Amniotic epithelial cell (primary cell): Measurements from ENCODE around the gene DMD.

Experiments used
- DNase-seq: peaks from one replicate; pipeline ENCODE4 v3.0.0-alpha.2; 2010; ENCODE audit warnings: low read depth

The DMD gene

DNA sequence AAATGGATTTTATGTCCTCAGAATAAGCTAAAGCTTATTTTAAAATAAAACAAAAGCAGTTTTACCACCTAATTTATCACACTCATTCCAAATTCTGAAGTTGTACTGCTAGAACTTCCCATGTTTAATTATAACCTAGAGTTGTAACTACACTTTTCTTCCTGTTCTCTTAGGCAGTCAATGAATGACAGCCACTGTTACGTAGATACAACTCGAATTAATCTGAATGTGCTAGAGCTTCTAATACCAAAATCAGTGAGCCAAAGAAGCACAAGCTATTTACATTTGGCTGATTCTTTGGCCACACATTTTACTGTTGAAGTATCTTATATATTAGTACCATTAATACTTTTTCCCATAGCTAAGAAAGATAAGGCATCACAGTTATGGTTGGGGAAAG, 2040.6 kb downstream of the DMD start:
- no peak for DNase-seq

DNA sequence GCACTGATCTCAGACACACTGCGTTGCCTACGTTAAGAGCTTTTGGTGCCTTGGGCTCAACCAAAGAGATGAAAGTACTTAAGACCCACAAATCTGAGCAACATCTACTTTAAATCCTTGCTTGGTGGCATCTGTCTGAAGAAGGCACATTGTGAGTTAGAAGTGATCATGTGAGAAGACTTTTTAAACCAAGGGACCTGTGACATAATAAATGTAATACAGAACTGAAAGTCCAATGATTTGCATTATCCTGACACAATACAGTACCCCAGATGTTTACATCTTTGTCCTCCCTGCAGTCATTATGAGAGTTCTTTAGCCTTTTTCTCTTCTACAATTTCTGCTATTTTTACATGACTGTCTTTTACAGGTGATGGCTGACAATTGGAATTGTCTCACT, 2042.8 kb downstream of the DMD start:
- DNase-seq, result no peak

DNA sequence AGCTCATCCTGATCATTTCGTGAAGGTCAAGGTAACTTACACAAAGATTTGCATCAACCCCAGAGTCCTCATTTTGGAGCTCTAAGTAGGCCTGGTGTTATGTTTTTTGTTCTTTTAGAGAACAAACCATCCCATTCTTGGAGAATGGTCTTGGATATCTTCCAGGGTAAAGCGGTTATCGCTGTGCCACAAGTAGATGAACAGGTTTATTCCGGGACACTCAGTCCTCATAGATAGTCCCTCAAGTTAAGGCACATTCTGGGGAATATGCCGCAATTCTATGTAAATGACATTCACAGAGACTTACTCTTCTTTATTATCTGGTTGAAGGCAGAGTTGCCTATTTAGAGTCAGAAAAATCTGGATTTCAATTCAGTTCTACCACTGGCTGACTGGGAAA, 2044.5 kb downstream of the DMD start:
- DNase-seq, result no peak

DNA sequence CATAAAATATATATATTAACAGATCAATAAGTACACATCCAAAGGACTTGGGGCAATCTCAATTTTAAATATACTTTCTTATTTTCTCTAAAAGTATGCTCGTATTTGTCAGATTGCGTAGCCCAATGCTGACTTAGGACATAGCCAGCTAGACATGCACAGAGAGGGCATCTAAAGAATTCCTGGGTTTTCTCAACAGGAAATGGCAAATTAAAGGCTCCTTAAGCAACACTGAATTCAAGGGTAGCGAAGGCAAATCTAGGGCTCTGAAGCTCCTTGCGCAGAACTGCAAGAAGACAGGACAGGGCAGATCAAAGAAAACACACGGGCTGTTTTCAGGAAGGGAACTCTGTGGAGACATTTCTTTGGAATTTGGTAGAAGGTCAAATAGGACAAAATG, 2044.9 kb downstream of the DMD start:
- DNase-seq, result peak; percentile 82

DNA sequence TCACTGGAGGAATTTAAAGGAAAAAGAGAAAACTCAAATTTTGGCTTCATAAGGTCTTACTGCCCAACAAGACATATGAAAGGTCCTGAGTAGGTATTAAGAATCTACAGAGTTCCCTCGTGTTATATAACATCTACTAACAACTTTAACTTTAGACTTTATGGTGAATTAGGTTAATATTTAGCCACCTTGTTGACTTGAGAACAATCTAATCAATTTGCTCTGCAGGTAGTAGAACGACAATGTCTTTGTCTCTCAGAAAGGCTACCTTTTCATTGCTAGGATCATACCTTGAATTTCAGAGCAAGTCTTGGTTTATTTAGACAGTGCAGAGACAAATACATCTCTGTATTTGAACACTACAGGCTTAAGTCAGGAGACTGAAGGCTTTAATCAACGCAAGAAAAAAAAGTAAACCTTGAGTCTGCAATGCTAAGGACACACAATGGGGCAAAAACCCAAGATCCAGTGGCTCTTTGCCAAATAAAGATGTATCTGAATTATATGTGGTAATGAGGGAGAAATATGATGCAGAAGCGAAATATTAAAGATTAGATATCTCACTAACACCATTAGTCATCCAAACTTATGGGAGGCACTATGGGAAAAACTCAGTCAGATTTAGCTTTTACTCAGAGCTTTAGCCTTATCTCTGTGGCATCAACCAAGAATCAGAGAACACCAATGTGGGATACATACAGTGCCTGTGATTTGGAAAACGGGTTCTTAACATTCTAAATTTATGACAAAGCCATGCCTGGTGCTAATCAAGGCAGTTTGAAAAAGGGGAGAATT, 2045.9 kb downstream of the DMD start:
- DNase-seq, result peak; percentile 94

DNA sequence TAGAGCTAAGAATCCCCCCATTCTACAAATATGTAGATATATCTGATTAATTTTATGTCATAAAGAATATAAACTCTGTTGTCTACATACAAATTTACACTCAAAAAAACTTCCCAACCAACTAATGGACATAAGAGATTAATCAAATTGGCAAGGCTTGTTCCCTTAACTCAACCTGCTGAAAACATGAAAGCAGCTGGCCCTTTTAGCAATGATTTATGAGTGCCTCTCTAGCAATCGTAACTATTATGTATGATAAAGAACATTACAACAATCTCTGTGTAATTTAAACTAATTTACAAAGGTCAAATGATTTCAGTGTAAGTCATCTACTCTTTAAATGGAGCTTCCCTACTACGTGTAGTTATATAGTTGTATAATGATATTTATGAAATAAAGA, 2056.4 kb downstream of the DMD start:
- DNase-seq, result no peak

DNA sequence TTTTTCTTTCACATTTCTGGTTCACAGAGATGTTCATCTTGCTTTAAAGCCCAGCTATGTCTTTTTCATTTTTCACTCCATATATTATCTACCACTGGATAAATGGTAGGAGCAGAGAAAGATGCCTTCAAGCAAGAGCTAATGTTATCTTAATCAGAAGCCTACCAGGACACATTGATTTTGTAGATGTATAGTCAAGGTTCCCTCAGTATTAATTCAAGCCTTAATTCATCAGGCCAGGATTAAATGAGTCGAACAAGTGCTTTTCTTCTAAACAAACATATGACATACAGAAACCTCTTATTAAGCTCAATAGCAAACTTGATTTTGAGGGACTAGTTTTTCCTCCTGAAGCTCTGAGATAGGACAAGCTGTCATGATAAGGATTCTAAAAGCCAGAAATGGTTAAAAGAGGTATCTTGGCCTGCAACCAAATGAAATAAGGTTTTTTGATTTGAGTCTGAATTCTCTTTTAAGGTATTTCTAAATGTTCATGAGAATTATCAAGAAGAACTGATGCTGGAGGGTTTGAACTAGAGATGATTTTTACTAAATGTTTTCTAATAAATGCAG, 2057.8 kb downstream of the DMD start:
- DNase-seq, result no peak

DNA sequence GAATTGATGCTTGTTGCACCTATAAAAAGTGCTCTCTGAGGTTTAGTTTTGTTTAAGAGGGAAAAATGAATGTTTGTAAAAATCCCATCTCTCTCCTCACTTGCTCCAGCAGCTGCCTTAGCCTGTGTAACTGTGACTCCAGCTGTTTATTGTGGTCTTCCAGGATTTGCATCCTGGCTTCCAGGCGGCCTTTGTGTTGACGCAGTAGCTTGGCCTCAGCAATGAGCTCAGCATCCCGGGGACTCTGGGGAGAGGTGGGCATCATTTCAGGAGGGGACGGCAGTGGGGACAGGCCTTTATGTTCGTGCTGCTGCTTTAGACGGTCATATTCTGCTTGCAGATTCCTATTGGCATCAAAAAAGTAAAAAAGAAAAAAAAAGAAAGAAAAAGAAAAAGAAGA, 2064.2 kb downstream of the DMD start:
- DNase-seq, result no peak

DNA sequence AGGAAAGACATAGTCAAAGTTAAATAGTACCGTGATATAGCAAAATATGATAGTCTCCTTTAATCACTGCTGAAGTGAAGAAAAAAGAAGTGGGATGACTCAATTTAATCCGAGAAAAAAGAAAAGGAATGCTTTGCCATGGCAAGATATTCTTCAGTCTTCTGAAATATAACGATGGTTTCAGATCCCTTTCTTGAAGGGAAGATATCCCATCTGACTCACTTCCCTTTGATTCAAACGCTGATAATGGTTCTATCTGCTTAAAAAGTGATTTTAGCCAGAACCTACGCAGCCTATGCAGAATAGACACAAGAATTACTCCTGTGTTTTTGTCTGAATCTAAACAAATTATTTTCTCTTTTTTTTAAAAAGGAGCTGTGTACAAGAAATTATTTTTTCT, 2071.4 kb downstream of the DMD start:
- DNase-seq, result peak; percentile 62

DNA sequence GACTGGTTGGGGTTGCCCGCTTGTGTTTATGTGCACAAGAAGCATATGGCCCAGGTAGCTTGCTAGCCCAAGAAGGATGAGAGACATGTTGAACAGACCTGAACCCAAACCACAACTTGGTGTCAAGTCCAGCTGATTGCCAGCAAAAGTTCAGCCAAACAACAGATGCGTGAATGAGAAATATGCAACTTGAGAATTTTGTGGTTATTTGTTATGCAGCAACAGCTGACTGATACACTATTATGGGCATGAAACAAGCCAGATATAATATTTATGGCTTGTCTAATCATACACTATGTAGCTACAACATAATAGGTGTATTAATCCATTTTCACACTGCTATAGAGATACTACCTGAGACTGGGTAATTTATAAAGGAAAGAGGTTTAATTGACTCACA, 2073.2 kb downstream of the DMD start:
- DNase-seq, result no peak

DNA sequence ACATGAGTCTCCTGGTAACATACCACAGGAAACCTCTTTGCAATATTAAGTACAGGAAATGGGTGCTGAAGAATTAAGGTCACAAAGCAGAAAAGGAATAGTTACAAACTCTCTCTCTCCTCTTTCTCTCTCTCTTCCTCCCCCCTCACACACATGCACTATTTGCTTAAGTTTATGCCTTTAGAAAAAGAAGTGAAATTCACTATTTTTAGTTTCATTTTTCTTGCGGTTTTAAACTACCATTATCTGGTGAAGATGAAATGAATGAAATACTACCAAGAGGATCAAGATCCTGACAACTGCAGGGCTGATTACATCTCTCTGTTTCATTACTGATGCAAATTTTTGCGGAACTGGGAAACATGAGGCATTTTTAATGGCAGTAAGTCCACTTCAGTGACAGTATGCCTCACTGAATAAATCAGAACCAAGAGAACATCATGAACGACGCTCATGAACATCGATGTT, 2075.2 kb downstream of the DMD start:
- no peak for DNase-seq

DNA sequence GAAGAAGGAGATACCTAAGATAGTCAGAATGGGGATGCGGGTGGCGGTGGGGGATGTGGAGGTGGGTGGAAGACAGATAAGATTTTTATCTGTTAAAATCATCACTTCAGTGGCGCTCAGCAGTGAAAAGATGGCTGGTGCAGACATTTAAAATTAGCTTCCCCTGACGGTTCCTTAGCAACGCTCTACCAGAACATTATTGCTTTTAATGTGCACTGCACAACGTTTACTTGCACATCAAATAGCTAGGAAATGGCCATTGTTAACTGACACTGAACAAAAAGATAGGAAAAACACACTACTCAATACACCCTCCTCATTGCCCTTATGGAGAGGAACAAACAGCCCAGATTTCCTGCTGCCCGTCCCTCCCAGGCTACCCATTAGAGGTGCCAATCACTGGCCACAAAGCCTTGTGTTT, 2078.5 kb downstream of the DMD start:
- no peak for DNase-seq

DNA sequence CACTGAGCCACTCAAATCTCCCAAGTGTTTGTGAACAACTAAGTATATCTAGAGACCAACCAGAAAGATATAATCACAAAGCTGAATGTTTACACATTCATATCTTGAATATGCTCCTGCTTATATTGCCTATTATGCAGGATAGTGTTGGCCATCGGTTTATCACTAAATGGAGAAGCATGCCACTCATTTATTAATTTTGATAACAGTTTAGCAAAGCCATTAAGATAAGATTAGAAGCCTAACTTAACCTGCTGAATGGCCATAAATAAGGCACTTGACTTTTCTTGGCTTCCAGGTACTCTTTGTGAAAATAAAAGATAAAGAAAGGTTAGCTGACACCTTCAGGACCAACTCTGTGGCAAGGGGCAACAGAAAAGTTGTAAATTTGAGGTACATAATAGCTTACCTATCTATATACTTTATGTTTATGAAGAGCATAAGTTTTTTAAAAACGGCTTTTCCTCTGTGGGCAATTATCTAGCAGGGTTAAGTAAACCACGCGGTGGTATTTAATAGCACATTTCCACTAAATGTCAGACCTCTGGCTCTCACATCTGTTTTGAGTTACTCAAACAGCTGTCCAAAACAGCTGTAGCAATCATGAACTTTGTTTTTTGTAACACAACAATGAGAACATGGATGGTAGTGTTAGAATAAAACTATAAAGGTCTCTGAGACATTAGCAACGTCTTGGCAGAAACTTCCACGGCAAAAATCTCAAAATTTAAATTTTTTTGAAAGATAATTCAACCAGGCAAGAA, 2080.7 kb downstream of the DMD start:
- DNase-seq, result no peak

DNA sequence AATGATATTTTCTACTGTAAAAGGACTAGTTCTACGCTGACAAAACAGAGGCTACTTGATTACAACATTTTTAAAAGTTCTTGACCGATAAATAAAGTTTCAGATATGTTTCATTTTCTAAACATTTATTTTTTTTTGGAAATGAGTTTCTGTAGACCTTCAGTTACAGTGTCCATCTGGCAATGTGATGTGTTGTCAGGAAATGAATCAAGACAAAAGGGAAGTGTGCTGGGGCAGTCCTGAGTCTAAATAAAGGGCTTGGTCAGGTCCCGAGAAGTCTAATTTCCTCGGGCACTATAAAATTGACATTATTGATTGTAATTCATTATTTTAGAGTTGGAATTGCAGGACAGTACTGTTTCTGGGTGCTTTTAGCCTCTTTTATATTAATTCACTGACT, 2082.5 kb downstream of the DMD start:
- DNase-seq, result no peak

DNA sequence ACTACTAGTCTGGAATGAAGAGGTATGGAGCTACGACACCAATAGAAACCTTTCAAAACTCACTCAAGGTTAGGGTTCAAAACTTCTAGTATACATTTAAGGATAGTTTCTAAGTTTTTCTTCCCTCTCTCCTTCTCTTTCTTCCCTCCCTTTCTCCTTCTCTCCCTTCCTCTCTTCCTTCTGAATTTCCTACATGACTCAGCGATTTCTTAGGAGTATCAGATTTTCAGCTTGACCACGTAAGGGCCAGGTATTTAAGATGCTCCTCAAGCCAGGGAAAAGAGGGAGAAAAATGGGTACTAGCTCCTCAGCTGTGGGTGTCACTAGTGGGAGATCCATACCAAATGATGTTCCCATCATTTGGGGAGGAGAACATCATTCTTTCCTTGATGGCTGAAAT, 2083.6 kb downstream of the DMD start:
- no peak for DNase-seq

DNA sequence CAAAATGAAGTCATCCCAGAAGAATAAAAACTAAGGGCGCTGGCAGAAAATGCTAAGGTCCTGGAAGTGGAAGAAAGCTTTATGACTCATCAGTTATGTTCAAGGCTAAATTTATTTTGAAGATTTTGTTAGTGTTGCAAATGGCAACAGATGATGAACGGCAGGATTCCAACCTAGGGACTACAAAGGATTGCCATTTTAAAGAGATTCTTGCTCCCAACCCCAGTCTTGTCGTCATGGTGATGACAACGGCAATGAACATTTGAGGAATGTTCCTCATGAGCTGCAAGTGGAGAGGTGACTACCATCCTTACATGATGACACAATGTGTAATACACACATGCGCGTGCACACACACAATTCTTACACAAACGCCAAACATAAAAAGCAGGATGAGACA, 2085.1 kb downstream of the DMD start:
- DNase-seq, result peak; percentile 64

DNA sequence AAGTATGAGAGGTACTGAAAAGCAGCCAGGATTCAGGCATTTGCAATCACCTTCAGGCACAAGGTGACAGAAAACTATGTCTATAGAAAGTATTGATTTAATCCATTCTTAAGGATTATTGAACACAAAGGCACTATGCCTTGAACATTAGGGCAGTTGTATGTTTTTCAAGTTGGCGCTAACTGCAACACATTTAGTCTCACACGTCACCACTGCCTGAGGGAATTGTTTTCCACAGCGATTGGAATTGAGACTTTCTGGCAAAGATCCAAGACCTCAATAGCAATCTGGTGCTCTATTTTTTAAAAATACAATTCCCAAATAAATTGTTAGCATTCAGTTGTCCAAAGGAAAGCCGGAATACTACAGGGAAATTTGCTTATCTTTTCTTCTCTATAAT, 2086.8 kb downstream of the DMD start:
- DNase-seq, result no peak

DNA sequence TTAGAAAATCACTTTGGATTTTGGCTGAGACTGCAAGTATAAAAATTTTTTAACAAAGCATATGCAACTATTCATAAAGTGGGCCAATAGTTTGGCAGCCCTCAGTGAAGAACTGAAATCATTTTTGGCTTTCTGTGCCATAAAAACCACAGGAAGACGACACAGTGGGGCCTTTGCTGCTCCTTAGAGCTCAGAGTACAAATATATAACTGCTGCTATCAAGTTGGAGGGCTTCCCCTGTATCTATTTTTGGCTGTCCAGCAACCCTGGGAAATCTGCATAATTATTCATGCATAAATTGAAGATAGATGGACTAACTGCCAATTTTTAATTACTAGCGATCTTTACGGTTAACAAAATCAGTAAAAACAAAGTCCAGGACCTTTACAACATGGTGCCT, 2088.0 kb downstream of the DMD start:
- DNase-seq, result no peak

DNA sequence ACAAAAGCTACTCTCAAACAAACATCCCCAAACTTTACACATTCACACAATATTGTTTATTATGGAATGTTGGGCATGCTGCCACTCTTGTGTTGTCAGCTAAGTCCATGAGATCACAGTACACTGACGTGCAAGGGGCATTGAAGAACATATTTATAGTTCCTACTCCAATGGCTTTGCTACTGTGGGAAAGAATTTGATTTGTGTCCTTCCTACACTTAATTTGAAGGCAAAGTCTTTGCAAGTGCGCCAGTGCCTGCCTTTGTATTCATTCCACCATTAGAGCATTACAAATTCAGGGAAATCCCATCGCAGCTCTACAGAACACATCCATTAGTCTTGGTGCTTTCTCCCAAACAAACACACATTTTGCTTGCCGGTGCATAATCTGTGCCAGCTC, 2094.1 kb downstream of the DMD start:
- DNase-seq, result peak; percentile 14

DNA sequence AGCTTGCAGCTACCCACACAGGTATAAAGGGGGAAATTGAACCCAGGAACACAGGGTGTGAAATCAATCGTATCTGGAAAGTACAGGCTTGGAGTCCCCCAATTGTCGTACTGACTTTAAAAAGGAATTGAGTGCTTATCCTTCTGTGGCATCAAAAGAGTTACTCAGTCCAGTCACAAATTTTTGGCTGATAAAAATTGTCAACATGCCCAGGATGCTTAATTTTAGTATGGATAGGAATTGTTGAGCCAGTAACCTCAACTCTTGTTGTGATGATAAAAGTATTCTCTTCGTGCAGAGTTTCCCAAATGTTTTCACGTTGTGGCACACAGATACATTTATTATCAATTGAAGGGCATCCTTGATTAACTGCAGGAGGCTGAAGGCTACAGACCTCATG, 2096.0 kb downstream of the DMD start:
- no peak for DNase-seq

DNA sequence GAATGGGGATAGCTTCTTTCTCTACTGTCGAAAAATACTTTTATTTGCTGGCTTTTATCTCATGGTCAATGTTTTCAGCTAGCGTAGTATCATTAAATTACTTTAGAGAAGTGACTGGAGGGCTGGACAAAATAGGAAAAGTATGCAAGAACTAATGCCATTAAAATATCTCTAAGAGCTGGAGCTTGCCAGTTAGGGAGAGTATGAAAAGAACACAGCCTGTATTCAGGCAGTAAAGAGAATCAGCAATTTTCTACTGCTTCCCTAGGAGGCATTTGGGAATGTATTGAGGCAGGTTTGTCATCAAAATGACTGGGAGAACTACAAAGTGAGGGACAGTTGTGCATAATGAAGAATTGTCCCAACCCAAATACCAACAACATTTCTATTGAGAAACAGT, 2096.5 kb downstream of the DMD start:
- no peak for DNase-seq

DNA sequence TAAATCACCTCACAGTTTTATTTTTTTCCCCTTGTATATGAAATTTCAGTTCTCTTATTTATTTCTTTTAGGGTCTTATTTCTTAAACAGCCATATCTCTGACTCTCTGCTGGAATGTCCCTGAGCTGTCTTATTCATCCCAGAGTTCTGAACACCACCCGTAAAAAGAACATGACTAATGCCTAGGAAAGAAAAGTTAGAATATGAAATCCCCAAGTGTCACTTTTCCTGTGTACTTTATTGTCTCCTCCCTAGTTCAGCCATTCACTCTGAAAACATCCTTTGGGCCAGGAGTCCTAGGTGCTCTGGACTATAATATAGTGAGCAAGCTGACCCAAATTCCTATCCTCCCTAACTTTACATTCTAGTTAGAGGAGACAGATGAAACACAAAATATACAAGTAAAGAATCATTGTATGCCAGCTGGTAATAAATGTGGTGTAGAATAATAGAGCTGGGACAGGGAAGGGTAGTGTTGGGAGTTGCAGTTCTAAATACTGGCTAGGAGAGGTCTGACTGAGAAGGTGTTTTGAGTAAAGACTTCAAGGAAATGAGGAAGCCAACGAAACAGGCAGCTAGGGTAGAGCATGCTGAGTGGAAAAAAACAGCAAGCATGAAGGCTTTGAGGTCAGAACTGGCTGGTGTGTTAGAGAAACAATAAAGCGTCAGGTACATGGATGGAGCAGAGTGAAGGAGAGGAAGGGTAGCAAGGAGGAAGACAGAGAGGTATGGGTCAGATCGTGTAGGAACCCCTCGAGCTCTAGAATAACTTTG, 2098.9 kb downstream of the DMD start:
- peak; percentile 13 for DNase-seq
